IPS DF 19.7 (cell line): ENCODE measurements around the gene SETD2.
"Not testable (repeated sequence)": the region's sequence is repeated elsewhere in the genome, so short reads cannot be mapped to it uniquely, and the experiment has no call there.

Experiments
- DNase-seq: peaks from one replicate; pipeline ENCODE4 v3.0.0-alpha.2; 2013; ENCODE audit warnings: low read depth, low spot score

SETD2 gene

GRCh38 chr3:47152578-47152977 is 11.3 kb downstream of the SETD2 start:
- DNase-seq: no peak

- DNase-seq: no peak
Observed at GRCh38 chr3:47151836-47152235, 12.1 kb downstream of the SETD2 start.

- DNase-seq: no peak
Observed at GRCh38 chr3:47149339-47149933, 14.5 kb downstream of the SETD2 start.

- no peak for DNase-seq
Observed at GRCh38 chr3:47145272-47145671, 18.6 kb downstream of the SETD2 start.

GRCh38 chr3:47143068-47143467 is 20.8 kb downstream of the SETD2 start:
- DNase-seq: no peak

GRCh38 chr3:47142536-47142935 is 21.4 kb downstream of the SETD2 start:
- DNase-seq: not testable (repeated sequence)

GRCh38 chr3:47140973-47141461 is 22.9 kb downstream of the SETD2 start:
- not testable (repeated sequence) for DNase-seq

GRCh38 chr3:47140553-47140952 is 23.4 kb downstream of the SETD2 start:
- not testable (repeated sequence) for DNase-seq

- no peak for DNase-seq
Observed at GRCh38 chr3:47134311-47134710, 29.6 kb downstream of the SETD2 start.

GRCh38 chr3:47133641-47134040 is 30.3 kb downstream of the SETD2 start:
- DNase-seq: no peak

- no peak for DNase-seq
Observed at GRCh38 chr3:47130557-47130956, 33.4 kb downstream of the SETD2 start.

- no peak for DNase-seq
Observed at GRCh38 chr3:47128137-47128536, 35.8 kb downstream of the SETD2 start.

- no peak for DNase-seq
Observed at GRCh38 chr3:47123857-47124256, 40.1 kb downstream of the SETD2 start.

GRCh38 chr3:47121409-47121808 is 42.5 kb downstream of the SETD2 start:
- no peak for DNase-seq

- DNase-seq: no peak
Observed at GRCh38 chr3:47120138-47120537, 43.8 kb downstream of the SETD2 start.

- not testable (repeated sequence) for DNase-seq
Observed at GRCh38 chr3:47119387-47119786, 44.5 kb downstream of the SETD2 start.

- no peak for DNase-seq
Observed at GRCh38 chr3:47117807-47118364, 46.0 kb downstream of the SETD2 start.

GRCh38 chr3:47115524-47115923 is 48.4 kb downstream of the SETD2 start:
- not testable (repeated sequence) for DNase-seq

GRCh38 chr3:47113669-47114365 is 50.1 kb downstream of the SETD2 start:
- peak; percentile 35 for DNase-seq

- DNase-seq: no peak
Observed at GRCh38 chr3:47112997-47113396, 50.9 kb downstream of the SETD2 start.

GRCh38 chr3:47109393-47109792 is 54.5 kb downstream of the SETD2 start:
- no peak for DNase-seq

- DNase-seq: peak; percentile 72
Observed at GRCh38 chr3:47108546-47108945, 55.4 kb downstream of the SETD2 start.

- DNase-seq: no peak
Observed at GRCh38 chr3:47104259-47104658, 59.7 kb downstream of the SETD2 start.
